GM12801 (cell line): ENCODE measurements around the gene RXFP1.

ENCODE experiments used
- CTCF ChIP-seq: IDR thresholded peaks from one replicate; pipeline ENCODE4 v1.5.1; 2011; ENCODE audit warnings: control low read depth; ENCODE audit not compliant: insufficient read length; ENCODE audit errors: extremely low read depth

RXFP1 gene

GRCh38 chr4:158541506-158541905, 19.8 kb downstream of the RXFP1 start:
- TF ChIP-seq CTCF = no peak

GRCh38 chr4:158543191-158543590, 21.5 kb downstream of the RXFP1 start:
- no peak for TF ChIP-seq CTCF

- TF ChIP-seq CTCF = no peak
Observed at GRCh38 chr4:158544141-158544540, 22.5 kb downstream of the RXFP1 start.

GRCh38 chr4:158553364-158553763, 31.7 kb downstream of the RXFP1 start:
- TF ChIP-seq CTCF = no peak

GRCh38 chr4:158560284-158560683, 38.6 kb downstream of the RXFP1 start:
- TF ChIP-seq CTCF = no peak

GRCh38 chr4:158566860-158567259, 45.2 kb downstream of the RXFP1 start:
- no peak for TF ChIP-seq CTCF

GRCh38 chr4:158571736-158572135, 50.1 kb downstream of the RXFP1 start:
- no peak for TF ChIP-seq CTCF

- TF ChIP-seq CTCF = no peak
Observed at GRCh38 chr4:158572608-158573007, 50.9 kb downstream of the RXFP1 start.
